PFSK-1 (cell line): ENCODE measurements around the gene EXOSC2. TPM values are rescaled to one million over a fixed set of nuclear protein-coding genes. Genes with fewer than 3 reads are reported as not detected.
A peak's percentile ranks its signal among the peaks of the same experiment; 100 is the strongest.

Source experiments
- FOXP2 ChIP-seq: optimal IDR thresholded peaks from 2 replicates; pipeline ENCODE3; 2011; ENCODE audit warnings: borderline replicate concordance, control low read depth, inconsistent platforms; ENCODE audit not compliant: insufficient read depth; ENCODE audit errors: extremely low read length, extremely low read depth
- POLR2AphosphoS5 ChIP-seq: IDR thresholded peaks from 2 replicates; pipeline ENCODE4 v1.6.1; 2012; ENCODE audit warnings: low read depth, mild to moderate bottlenecking, control low read depth, low read length, moderate library complexity
- SIN3A ChIP-seq: IDR thresholded peaks from 2 replicates; pipeline ENCODE4 v1.6.1; 2012; ENCODE audit warnings: mild to moderate bottlenecking, low read length, moderate library complexity, borderline replicate concordance; ENCODE audit not compliant: insufficient read depth
- TAF1 ChIP-seq: IDR thresholded peaks from 2 replicates; pipeline ENCODE4 v1.6.1; 2012; ENCODE audit warnings: low read length, control low read depth, borderline replicate concordance; ENCODE audit not compliant: insufficient read depth
- polyA plus RNA-seq: library from polyadenylated mRNA; unstranded; fragments of >200 nt; gene quantifications from one replicate; pipeline ENCODE4 v1.2.1, GENCODE V29; 2012; ENCODE audit warnings: low read depth, missing spikeins; ENCODE audit not compliant: insufficient read length
- TF ChIP-seq, protein P1 (sequence below), 2 experiments: IDR thresholded peaks; 2 replicates each; pipeline versions ENCODE4 v1.6.1 to v1.8.0; 2011 to 2012; ENCODE audit warnings: low read depth in 2 of 2, low read length in 2 of 2, control low read depth in 1 of 2, inconsistent platforms in 1 of 2, mild to moderate bottlenecking in 1 of 2, moderate library complexity in 1 of 2; ENCODE audit not compliant: insufficient read depth in 1 of 2

Gene EXOSC2, protein sequence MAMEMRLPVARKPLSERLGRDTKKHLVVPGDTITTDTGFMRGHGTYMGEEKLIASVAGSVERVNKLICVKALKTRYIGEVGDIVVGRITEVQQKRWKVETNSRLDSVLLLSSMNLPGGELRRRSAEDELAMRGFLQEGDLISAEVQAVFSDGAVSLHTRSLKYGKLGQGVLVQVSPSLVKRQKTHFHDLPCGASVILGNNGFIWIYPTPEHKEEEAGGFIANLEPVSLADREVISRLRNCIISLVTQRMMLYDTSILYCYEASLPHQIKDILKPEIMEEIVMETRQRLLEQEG
- polyA plus RNA-seq = 28.0 TPM

DNA sequence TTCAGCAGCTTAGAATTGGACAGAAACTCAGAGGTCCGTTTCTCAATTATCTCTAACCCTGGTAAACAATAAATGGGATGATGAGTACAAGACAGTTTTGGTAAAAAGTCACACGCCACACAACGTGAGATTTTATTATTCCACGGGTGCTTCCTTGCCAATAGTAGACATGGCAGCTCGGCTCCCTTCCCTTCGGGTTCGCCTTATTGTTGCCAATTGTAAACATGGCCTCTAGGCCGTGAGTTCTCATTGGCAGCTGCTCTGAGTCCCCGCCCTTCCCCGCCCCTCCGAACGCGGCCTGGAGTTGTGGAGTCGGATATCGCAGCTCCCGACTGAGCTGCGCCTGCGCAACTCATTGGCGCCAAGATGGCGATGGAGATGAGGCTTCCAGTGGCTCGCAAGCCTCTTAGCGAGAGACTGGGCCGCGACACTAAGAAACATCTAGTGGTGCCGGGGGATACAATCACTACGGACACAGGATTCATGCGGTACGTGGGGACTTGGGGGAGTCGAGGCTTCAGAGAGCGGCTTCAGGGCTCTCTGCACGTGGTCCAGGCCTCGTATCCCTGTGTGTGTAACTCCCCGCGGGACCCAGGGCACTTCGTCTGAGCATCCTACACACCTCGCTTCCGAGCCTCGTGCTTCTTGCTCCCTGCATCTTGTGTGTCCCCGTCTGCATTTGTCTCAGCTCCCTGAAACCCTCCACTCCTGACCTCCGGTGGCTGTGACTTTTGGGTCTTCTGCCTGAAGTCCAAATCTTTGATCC, at the start of gene EXOSC2:
Gene EXOSC2 (plus strand): TSS at position 355 of the 766 bp plus-strand sequence. CDS start 12 bp downstream, at position 367.
- TF ChIP-seq, protein P1, sequence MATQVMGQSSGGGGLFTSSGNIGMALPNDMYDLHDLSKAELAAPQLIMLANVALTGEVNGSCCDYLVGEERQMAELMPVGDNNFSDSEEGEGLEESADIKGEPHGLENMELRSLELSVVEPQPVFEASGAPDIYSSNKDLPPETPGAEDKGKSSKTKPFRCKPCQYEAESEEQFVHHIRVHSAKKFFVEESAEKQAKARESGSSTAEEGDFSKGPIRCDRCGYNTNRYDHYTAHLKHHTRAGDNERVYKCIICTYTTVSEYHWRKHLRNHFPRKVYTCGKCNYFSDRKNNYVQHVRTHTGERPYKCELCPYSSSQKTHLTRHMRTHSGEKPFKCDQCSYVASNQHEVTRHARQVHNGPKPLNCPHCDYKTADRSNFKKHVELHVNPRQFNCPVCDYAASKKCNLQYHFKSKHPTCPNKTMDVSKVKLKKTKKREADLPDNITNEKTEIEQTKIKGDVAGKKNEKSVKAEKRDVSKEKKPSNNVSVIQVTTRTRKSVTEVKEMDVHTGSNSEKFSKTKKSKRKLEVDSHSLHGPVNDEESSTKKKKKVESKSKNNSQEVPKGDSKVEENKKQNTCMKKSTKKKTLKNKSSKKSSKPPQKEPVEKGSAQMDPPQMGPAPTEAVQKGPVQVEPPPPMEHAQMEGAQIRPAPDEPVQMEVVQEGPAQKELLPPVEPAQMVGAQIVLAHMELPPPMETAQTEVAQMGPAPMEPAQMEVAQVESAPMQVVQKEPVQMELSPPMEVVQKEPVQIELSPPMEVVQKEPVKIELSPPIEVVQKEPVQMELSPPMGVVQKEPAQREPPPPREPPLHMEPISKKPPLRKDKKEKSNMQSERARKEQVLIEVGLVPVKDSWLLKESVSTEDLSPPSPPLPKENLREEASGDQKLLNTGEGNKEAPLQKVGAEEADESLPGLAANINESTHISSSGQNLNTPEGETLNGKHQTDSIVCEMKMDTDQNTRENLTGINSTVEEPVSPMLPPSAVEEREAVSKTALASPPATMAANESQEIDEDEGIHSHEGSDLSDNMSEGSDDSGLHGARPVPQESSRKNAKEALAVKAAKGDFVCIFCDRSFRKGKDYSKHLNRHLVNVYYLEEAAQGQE (IDR thresholded peaks at IDR 0.05; ENCODE audit: insufficient read depth in 1 of 2, low read depth in 2 of 2, low read length in 2 of 2) = peak in 1 of 2 experiments; percentile 50; a peak in 1 of 4 replicates
- TF ChIP-seq POLR2AphosphoS5 = peak; percentile 95
- TF ChIP-seq FOXP2 = peak; percentile 11
- TF ChIP-seq SIN3A = peak; percentile 52; the same call in 1 of the 2 replicates
- TF ChIP-seq TAF1 = peak; percentile 95

DNA sequence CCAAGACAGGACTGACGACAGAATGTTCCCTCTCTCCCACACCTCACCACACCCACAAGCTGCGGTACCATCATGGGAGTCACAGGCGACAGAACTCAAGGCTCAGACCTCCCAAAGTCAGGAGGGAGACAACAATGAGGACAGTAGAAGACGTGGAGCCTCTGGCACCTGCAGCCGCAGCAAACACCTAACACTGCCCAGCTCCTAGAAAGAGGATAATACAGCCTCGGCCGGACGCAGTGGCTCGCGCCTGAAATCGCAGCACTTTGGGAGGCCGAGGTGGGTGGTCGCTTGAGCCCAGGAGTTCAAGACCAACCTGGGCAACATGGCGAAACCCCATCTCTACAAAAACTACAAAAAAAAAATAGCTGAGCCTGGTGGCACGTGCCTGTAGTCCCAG, 42.4 kb upstream of the EXOSC2 start:
- no peak for TF ChIP-seq FOXP2
- no peak for TF ChIP-seq SIN3A
- TF ChIP-seq POLR2AphosphoS5 = no peak
- no peak for TF ChIP-seq TAF1
- TF ChIP-seq, protein P1 (IDR thresholded peaks at IDR 0.05; ENCODE audit: insufficient read depth in 1 of 2, low read depth in 2 of 2, low read length in 2 of 2) = no peak

DNA sequence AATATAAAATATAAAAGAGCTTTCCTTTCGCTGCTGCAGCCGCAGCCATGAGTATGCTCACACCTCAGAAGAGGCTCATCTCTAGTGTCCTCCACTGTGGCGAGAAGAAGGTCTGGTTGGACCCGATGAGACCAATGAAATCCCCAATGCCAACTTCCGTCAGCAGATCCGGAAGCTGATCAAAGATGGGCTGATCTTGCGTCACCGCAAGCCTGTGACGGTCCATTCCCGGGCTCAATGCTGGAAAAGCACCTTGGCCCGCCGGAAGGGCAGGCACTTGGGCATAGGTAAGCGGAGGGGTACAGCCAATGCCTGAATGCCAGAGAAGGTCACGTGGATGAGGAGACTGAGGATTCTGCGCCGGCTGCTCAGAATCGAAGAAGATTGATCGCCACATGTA, 41.8 kb upstream of the EXOSC2 start:
- TF ChIP-seq FOXP2 (no peak), POLR2AphosphoS5 (no peak), SIN3A (no peak), TAF1 (no peak)
- TF ChIP-seq, protein P1 (IDR thresholded peaks at IDR 0.05; ENCODE audit: insufficient read depth in 1 of 2, low read depth in 2 of 2, low read length in 2 of 2) = no peak

DNA sequence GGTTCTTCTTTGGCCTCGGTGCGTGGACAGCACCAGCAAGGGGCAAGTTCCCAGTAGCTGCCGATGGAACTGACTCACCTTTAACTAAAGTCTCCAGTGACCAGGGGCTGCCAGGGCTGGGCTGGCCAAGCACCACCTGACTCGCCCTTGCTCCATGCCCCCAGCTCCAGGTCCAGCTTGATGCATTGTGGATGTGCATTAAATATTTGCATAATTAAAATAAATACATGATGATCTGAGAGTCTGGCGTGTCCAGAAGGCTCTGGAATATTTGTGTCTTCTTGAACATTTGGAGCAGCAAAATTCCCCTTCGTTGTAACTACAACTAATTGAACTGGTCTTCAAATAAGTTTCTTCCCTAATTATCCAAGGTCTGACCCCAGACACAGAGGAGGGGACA, 38.7 kb upstream of the EXOSC2 start:
- no peak for TF ChIP-seq POLR2AphosphoS5
- TF ChIP-seq SIN3A = no peak
- TF ChIP-seq FOXP2 = no peak
- TF ChIP-seq, protein P1 (IDR thresholded peaks at IDR 0.05; ENCODE audit: insufficient read depth in 1 of 2, low read depth in 2 of 2, low read length in 2 of 2) = no peak
- TF ChIP-seq TAF1 = no peak
